HL-60 (cell line): Measurements from ENCODE around the gene IFT52.

Experiments used
- DNase-seq, 2 experiments: peaks; one replicate each; pipeline ENCODE4 v3.0.0-alpha.2; 2010 to 2020; ENCODE audit warnings: low read depth in 1 of 2, low spot score in 1 of 2
- H3K27ac ChIP-seq: fragments of 250-450 bp; sonication (Bioruptor Pico); replicated peaks from 2 replicates; pipeline ENCODE4 v1.5.1; 2020; ENCODE audit warnings: mild to moderate bottlenecking, moderate library complexity
- H3K27me3 ChIP-seq: fragments of 250-450 bp; sonication (Bioruptor Pico); 2 replicates; pipeline ENCODE4 v1.5.1; 2021; ENCODE audit warnings: mild to moderate bottlenecking, moderate library complexity; ENCODE audit not compliant: insufficient read depth, poor library complexity, severe bottlenecking
- H3K4me3 ChIP-seq: replicated peaks from 2 replicates; pipeline ENCODE4 v1.5.1; 2011; ENCODE audit warnings: mild to moderate bottlenecking, control low read depth, low read length; ENCODE audit not compliant: insufficient read depth
- GABPA ChIP-seq: IDR thresholded peaks from 2 replicates; pipeline ENCODE4 v1.6.1; 2012; ENCODE audit warnings: low read depth
- POLR2AphosphoS5 ChIP-seq: IDR thresholded peaks from 2 replicates; pipeline ENCODE4 v1.6.1; 2012; ENCODE audit warnings: low read depth
- SPI1 ChIP-seq: IDR thresholded peaks from 2 replicates; pipeline ENCODE4 v1.6.1; 2012; ENCODE audit warnings: low read depth, mild to moderate bottlenecking, borderline replicate concordance
- TF ChIP-seq, protein P1 (sequence below): IDR thresholded peaks from one replicate; pipeline ENCODE4 v1.5.1; 2011; ENCODE audit warnings: low read length, control low read depth, inconsistent platforms; ENCODE audit not compliant: insufficient read depth
- TF ChIP-seq, protein P2 (sequence below): IDR thresholded peaks from 2 replicates; pipeline ENCODE4 v1.6.1; 2012; ENCODE audit warnings: low read depth; ENCODE audit not compliant: insufficient replicate concordance

Gene IFT52

GRCh38 chr20:43680981-43681380 is 90.2 kb downstream of the IFT52 start:
- no peak for DNase-seq
- no peak overlapping the region for H3K27ac ChIP-seq
- no peak overlapping the region for H3K4me3 ChIP-seq
- TF ChIP-seq GABPA: no peak
- TF ChIP-seq, protein P1, sequence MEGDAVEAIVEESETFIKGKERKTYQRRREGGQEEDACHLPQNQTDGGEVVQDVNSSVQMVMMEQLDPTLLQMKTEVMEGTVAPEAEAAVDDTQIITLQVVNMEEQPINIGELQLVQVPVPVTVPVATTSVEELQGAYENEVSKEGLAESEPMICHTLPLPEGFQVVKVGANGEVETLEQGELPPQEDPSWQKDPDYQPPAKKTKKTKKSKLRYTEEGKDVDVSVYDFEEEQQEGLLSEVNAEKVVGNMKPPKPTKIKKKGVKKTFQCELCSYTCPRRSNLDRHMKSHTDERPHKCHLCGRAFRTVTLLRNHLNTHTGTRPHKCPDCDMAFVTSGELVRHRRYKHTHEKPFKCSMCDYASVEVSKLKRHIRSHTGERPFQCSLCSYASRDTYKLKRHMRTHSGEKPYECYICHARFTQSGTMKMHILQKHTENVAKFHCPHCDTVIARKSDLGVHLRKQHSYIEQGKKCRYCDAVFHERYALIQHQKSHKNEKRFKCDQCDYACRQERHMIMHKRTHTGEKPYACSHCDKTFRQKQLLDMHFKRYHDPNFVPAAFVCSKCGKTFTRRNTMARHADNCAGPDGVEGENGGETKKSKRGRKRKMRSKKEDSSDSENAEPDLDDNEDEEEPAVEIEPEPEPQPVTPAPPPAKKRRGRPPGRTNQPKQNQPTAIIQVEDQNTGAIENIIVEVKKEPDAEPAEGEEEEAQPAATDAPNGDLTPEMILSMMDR: no peak
- no peak for TF ChIP-seq POLR2AphosphoS5
- TF ChIP-seq, protein P2, sequence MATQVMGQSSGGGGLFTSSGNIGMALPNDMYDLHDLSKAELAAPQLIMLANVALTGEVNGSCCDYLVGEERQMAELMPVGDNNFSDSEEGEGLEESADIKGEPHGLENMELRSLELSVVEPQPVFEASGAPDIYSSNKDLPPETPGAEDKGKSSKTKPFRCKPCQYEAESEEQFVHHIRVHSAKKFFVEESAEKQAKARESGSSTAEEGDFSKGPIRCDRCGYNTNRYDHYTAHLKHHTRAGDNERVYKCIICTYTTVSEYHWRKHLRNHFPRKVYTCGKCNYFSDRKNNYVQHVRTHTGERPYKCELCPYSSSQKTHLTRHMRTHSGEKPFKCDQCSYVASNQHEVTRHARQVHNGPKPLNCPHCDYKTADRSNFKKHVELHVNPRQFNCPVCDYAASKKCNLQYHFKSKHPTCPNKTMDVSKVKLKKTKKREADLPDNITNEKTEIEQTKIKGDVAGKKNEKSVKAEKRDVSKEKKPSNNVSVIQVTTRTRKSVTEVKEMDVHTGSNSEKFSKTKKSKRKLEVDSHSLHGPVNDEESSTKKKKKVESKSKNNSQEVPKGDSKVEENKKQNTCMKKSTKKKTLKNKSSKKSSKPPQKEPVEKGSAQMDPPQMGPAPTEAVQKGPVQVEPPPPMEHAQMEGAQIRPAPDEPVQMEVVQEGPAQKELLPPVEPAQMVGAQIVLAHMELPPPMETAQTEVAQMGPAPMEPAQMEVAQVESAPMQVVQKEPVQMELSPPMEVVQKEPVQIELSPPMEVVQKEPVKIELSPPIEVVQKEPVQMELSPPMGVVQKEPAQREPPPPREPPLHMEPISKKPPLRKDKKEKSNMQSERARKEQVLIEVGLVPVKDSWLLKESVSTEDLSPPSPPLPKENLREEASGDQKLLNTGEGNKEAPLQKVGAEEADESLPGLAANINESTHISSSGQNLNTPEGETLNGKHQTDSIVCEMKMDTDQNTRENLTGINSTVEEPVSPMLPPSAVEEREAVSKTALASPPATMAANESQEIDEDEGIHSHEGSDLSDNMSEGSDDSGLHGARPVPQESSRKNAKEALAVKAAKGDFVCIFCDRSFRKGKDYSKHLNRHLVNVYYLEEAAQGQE: no peak
- no peak for TF ChIP-seq SPI1
- H3K27me3 ChIP-seq: no peaks in the 10 kb centered on the region

- Histone ChIP-seq H3K27ac (no peak overlapping the region), H3K4me3 (no peak overlapping the region), H3K27me3 (no peaks in the 10 kb centered on the region)
- no peak for DNase-seq
- TF ChIP-seq, protein P1: peak; percentile 2
- no peak for TF ChIP-seq SPI1
Observed at GRCh38 chr20:43681468-43681942, 90.8 kb downstream of the IFT52 start.

DNA sequence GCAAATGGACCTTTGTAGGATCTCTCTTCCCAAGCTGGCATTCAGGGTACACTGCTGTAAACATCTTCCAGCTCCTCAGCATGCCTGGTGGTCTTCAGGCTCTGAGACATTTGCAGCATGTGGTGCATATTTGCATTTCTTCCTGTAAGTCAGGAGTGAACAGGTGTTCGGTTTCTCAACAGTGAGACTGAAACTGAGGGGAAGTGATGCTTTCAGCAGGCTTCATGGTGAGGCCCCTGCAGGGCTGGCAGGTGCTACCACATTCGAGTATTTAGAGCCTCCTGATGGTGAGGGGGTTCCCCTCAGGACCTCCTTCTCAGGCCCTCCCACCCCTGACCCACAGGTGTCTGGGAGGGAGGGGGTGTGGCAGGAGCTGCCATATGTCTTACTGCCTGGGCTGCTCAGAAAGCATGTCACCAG is 91.3 kb downstream of the IFT52 start:
- TF ChIP-seq SPI1 (no peak), POLR2AphosphoS5 (no peak), GABPA (no peak)
- TF ChIP-seq, protein P1: no peak
- TF ChIP-seq, protein P2: no peak
- no peak for DNase-seq
- Histone ChIP-seq H3K27me3 (no peaks in the 10 kb centered on the region), H3K27ac (no peak overlapping the region), H3K4me3 (no peak overlapping the region)

GRCh38 chr20:43682446-43682845 is 91.7 kb downstream of the IFT52 start:
- no peak overlapping the region for H3K4me3 ChIP-seq
- no peaks in the 10 kb centered on the region for H3K27me3 ChIP-seq
- no peak for DNase-seq
- TF ChIP-seq POLR2AphosphoS5: no peak
- TF ChIP-seq, protein P2: no peak
- TF ChIP-seq, protein P1: no peak
- H3K27ac ChIP-seq: no peak overlapping the region
